Measurements from ENCODE around the gene PLCH2.
"Not testable (repeated sequence)": the region's sequence is repeated elsewhere in the genome, so short reads cannot be mapped to it uniquely, and the experiment has no call there.

Gene PLCH2

DNA sequence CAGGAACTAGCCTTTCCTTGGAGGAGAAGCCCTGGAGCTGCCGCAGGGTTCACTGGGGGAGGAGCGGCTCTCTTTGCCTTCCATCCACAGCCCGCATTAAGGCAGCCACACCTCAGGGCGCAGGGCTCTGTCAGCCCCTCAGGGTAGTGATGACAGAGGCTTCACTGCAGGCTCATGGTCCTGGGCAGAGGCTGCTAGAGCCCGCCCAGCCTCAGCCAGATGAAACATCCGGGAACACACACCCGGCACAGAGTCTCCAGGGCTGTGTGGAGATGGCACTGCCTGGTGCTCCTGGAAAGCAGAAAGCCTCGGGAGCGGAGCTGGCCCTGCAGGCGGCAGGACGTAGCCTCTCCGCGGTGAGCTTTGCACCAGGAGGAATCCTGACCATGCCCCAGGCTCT lies 34.3 kb upstream of the PLCH2 start:
- DNase-seq, result no peak

DNA sequence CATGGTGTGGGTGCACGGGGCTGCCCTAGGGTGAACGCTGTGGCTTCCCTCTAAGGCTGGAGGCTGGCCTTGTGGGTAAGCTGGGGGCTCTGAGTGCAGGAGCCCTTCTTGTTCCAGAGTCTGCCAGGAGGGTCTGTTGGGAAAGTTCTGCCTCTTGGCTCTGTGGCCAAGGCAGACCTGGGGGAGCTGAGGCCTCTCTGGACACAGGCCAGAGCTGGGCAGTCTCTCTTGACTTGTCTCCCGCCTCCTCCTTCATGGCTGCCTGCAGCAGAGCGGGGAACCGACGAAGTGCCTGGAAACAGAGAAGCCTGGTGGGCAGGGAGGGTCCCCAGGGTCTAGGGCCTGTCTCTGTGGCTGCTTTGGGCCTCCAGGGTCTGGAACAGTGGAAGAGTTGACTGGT lies 33.4 kb upstream of the PLCH2 start:
- DNase-seq, result no peak

DNA sequence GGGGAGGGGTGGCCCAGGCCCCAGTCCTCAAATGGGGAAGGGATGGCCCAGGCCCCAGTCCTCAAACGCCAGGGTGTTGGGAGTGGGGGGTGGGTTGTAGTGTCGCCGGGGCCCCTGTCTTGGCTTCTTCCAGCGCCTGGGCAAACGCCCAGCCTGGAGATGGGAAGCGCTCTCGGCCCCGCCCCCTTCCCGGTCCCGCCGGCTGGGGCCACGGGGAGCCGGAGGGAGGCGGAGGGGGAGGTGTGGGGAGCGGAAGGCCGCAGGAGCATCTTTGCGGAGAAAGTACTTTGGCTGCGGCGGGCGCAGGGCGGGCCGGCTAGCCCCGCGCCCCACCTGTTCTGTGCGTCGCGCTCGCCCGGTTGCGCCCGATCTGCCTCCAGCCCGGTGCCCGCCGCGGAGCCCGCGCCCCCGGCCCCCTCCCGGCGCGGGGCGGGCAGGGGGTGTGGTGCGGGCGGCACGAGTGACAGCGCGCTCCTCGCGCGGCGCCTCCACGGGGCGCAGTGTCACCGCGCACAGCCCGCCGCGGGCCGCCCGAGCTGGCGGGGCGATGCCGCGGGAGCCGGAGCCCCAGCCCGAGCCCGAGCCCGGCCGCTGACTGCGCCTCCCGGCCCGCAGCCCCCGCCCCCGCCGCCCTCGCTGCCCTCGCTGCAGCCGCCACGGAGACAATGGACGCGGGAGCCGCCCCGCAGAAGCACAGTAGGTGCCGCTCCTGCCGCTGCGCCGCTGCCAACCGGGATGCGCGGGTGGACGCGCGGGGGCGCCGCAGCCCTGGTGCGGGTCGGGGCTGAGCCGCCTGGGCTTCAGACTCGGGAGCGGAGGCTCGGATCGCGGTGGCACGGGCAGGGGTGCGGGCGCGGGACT lies 32.6 kb upstream of the PLCH2 start:
- DNase-seq, result no peak

DNA sequence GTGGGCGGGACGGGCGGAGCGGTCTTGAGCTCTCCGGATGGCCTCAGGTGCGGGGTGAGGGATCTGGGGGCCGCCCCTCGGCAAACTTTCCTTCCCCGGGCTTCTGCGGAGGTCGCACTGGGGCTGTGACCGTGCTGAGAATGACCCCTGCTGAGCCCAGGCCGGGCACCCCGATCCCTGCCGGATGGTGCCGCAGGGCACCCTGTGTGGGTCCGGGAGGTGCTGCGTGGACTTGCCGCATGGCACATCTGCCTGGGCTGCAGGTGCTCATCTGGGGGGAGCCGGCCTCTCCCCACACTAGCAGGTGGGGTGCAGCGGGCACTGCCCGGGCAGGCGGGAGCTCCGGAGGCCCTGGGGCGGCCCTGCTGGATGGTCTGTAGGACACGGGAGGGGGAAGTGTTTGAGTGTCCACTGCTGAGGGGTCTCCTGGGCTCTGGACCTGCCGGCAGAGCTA lies 31.9 kb upstream of the PLCH2 start:
- DNase-seq, result no peak

DNA sequence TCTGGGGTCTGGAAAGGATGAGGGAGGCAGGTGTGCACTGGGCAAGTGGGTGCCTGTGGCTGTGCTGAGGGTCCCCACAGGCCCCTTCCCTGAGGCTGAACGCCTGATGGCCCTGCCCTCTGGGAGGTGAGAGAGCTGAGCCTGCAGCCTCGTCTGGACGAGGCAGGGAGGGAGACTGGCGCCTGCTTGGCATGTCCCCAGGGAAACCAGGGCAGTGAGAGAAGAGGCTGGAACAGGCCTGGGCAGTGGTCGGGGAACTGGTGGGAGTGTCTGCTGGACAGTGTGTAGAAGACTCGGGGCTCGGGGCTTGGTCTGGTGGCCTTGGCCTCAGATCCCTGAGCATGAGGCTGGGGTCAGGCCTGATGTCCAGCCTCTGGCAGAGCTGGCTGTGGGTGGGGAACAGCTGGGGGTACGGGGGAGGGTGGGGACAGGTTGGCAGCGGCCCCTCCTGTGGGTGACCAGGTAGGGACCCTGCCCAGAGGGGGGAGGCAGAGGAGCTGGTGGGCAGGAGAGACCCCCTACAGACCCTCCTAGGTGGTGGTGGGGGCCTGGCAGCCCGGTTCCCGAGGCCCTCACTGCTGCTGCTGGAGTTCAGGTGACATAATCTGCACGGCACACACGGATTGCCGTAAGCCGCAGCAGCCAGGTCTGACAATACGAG lies 30.8 kb upstream of the PLCH2 start:
- DNase-seq, result no peak

DNA sequence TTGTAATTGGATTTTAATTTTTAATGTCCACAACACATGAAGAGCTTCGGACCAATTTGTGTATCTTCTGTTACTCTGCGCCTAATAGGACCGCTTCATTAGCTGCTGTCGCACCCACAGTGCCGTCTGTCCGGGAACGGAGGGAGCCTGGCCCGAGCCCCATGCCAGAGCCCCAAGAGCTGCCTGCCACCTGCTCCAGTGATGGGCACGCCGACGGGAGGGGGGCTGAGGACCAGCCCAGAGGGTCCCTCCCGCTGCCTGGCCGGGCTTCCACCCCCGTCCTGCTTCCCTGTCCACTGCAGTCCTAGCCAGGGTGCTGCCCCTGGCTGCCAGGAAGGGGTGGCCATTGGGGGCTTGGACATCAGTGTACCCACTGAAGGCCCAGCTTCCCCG lies 30.3 kb upstream of the PLCH2 start:
- no peak for DNase-seq

DNA sequence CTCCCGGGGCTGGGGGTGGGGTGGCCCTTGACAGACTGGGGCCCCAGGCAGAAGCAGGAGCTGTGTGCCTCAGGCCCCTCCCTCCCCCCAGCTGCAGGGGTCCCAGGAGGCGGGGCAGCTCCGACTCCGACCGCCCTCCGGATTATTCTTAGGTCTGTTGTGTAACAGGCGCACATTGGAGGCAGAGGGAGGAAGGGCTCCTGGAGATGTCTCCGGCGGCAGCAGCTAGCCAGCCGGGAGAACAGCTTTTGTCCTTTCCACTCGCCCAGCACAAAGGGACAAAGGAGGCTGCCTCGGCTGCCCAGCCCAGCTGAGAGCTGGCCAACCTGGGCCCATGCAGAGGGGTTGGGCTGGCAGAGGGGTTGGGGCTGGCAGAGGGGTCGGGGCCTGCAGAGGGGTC lies 29.7 kb upstream of the PLCH2 start:
- DNase-seq, result no peak

DNA sequence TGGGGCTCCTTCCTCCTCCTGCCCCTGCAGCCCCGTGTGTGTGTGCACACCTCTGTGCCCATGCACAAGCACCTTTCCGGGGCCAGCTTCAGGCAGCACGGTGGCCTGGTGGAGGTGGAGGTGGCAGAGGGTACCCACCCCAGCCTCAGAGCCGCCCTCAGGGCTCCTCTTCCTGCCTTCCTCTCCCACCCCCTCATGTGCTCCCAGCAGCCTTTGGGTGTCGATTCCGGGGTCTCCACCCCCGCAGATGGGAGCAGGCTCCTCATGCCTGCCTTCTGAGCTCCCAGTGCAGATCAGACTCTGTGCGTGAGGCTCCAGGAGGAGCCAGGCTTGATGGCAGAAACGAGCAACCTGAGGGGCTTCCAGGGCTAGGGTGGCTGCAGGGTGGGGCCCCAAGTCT lies 29.2 kb upstream of the PLCH2 start:
- DNase-seq, result no peak

DNA sequence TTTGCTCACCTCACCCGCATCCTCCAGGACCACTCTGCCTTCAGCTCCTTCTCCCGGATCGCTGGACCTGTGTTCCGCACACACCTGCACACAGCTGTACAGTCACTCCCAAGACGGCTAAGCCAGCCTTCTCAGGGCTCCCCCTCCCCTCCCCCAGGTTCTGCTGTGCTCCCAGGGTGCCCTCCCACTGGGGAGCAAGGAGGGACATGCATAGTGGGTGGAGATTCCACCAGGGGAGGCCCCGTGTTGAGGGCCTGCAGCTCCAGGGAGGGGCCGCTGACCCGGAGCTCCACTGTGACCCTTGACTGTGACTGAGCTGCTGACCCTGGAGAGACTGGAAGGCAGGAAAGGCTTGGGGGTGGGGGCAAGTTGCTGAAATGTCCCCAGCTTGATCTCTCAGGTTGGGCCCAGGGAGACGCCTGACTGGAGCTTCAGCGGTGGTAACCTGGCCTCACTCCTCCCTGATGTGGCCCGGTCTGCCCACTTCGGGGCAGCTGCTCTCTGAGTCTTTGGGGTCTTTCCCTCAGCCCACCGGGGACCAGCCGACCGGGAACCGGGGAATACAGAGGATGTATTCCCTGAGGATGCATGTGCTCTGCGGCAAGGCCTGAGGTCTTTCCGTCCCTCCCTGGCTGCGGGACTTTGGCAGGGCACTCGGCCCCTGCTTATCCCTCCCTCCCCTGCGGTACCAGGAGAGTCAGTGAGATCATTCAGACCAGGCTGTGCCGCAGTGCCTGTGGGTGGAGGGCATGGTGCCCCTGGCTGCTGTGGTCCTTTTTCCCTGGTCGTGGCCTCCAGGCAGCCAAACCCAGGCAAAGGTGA lies 28.6 kb upstream of the PLCH2 start:
- no peak for DNase-seq

DNA sequence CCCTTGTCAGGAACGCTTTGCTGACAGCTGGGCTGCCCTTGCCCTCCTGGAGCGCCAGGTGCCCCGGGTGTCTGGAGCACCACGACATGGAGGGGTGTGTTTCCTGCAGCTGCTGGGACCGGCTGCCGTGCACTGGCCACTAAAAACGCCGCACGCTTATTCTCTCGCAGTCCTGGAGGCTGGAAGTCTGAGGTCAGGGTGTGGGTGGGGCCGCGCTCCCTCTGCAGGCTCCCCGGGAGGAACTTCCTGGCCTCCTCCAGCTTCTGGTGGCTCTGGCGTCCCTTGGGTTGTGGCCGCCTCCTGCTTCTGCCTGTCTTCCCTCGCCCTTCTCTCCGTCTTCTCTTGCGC lies 28.0 kb upstream of the PLCH2 start:
- peak; percentile 14 for DNase-seq

DNA sequence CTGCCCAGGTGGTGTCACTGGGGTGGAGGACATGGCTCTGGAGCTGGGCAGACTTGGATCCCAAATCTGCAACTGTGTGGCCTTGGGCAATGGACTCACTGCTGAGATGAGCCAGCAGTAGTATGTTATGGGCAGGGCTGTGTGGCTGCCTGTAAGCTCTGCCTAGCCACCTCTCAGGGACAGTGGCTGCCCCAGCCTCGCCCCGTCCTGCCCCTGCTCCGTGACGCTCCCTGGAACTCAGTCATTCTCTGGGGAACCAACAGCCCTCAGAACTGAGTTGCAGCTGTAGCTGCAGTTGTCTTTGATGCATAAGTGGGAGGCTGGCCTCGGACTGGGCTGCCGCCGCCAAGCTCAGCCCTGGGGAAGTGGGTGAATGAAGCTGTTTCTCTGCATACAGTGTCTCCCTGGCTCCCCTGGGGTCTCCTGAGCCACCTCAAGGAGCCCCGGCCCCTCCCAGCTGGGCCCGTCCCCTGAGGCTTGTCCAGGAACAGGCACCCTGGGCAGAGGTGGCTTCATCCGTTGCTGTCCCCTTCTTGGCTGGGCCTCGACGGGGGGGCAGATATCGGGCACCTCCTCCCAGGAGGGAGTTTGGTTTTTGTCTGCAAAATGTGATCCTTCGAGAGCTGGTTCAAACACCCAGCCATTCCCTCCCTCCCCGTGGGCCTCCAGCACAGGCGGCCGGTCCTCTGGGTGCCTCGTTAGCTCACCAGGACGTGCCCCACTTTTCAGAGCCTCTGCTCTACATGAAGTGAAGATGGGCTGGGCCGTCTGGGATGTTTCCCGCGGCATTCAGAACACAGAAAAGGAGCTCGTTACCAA lies 26.2 kb upstream of the PLCH2 start:
- no peak for DNase-seq

DNA sequence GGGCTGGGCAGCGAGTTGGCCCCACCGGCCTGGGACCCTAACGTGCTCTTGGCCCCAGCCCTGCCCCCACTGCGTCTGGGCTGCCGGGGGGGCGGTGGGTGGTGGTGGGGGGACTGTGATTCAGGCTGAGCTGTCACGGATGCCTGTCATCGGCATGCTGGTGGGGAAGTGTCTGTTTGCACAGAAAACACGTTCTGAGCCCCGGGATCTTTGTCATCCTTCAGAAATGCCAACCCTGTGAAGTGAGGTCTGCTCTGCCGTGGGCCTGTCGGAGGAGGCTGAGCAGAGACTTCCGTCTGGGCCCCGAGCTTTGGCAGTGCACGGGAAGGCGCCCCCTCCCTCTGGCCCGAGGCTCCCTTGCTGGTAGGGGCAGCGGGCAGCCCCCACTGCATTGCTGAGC lies 24.3 kb upstream of the PLCH2 start:
- DNase-seq, result no peak

DNA sequence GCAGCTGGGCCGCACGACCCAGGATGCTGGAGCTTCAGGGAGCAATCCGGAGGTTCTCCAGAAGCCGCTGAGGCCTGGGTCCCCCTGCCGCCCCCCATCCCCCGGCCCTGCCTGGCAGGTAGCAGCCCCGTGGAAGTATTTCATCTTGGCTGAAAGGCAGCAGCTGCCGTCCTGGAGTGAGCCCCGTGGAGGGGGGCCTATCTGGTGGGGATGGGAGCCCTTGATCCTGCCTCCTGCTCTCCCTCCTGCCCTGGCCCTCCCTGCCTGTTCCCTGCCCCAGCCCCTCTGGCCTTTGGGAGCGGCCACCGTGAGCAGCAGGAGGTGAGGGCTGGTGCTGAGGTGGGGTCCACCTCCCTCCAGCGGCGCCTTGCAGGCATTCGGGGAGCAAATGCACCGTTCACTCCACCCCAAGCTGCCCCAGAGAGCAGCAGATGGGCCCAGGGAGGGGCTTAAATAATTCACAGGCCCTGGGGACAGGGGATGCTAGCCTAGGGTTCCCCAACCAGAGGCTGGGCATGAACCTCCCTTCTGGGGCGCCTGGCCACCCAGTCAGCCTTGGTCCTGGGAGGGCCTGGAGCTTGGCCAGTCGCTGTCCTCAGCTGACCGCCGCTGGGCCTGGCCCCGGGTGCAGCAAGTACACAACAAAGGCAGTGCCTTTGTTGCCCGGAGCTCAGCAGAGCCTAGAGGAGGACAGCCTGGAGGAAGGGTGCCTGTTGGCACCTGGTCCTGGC lies 23.7 kb upstream of the PLCH2 start:
- DNase-seq, result no peak

DNA sequence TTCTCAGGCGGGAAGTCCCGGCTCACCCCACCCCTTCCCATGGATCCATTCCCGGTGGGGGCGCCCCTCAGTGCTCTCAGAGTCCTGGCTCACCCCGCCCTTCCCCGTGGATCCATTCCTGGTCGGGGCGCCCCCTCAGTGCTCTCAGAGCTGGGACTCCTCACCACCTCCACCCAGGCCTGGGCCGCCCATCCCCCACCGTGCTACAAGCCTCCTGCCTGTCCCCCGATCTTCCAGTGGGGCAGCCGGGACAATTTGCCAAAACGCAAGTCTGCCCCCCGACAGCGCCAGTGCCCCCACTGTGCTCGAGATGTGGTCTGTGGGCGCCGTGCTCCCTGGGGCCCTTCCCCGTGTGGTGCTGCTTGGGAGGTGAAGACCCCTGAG lies 23.2 kb upstream of the PLCH2 start:
- DNase-seq, result no peak

DNA sequence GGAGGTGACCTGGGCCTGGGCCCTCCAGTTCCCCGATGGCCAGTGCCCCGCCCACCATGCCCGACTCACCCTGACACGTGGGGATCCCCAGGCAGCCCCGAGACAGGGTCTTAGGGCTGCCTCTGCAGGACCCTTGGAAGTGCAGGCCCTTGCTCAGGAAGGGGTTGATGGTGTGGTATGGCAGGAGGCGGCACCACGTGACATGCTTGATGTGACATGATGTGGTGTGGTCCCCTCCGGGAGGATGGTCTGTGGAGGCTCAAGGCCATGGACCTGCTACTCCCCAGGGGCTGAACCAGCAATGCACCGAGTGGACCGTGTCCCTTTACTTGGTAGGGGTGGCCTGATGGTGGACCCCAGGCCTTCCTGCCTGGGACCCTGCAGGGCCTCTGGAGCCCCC lies 21.9 kb upstream of the PLCH2 start:
- DNase-seq, result no peak

DNA sequence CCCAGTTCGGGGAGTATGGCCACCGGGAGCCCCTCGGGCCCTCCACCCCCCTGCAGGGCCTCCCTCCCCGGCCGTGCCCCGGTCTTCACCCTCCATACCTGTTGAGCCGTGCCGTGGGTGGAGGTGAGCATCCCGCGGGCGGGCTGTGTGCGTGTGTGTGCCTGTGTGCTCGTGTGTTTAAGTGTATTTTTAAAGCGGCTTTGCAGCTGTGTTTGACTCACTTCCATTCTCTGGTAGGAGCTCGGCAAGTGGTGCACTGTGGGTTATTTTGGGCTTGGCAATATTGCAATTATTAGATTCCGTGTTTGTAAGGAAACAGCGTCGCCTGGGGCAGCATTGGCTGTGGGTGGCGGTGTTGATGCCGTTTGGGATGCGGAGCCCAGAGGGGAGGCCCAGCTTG lies 20.3 kb upstream of the PLCH2 start:
- DNase-seq, result peak; percentile 16

DNA sequence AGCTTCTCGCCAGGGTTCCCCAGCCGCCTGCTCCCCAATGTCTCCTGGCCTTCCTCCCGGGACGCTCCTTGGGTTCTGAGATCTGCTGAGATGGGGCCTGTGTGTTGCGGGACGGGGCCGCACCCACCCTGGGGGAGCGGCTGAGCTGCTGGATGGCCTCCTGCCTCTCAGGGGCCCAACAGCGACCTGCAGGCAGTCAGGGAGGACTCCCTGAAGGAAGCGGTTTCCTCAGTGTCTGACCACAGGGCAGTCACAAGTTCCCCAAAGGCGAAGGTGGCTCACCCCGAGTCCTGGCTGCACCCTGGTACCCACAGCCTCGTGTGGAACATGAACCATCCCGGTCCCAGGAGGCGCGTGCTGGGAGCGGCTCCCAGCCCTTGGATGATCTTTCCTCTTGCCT lies 18.6 kb upstream of the PLCH2 start:
- peak; percentile 0 for DNase-seq

DNA sequence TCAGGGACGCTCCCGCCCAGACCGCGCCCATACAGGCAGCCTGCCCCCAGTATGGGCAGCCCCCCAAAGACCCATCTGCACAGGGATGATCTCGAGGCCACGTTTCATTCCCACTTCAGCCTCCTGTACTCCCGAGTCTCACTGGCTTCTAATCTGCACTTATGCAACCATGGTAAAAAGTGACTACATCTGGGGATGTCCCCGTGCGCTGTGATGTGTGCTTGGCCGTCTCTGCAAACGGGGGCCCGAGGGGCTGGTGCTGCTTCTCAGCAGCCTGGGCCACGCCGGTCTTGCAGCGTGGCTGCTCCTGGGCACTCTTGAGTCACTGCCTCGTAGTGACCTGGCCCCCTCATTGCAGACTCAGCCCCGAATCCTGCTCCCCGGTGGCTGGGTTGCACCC lies 17.4 kb upstream of the PLCH2 start:
- DNase-seq, result no peak

DNA sequence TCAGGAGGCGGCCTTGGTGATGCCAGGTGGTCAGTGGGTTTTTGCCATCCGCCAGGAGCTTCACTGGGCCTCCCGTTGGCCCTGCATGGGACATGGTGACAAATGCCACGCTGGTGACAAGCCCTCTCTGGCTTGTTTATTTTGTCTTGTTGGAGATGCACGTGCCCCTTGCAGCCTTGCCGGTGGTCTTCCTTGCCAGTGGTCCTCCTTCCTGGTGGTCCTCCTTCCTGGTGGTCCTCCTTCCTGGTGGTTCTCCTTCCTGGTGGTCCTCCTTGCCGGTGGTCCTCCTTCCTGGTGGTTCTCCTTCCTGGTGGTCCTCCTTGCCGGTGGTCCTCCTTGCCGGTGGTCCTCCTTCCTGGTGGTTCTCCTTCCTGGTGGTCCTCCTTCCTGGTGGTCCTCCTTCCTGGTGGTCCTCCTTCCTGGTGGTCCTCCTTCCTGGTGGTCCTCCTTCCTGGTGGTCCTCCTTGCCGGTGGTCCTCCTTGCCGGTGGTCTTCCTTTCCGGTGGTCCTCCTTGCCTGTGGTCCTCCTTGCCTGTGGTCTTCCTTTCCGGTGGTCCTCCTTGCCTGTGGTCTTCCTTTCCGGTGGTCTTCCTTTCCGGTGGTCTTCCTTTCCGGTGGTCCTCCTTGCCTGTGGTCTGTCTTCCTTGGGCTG lies 16.9 kb upstream of the PLCH2 start:
- DNase-seq, result not testable (repeated sequence)

DNA sequence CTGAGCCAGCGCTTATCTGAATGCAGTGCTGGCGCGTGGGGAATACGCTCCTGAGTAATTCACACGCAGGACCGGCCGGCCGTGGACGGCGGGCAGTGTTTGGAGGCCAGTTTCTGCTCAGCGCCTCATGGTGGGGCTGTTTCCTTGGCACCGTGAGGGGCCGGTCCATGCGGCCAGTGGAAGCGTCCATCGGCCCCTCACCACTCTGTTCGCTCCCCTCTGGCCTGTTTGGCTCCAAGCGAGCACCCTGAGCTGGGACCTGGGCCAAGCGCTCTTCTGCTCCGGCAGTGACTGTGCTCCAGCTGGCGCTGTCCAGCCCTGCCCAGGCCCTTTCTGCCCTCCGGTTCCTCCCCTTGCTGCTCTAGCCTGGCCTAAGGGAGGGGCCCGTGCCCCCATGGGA lies 16.3 kb upstream of the PLCH2 start:
- DNase-seq, result no peak

DNA sequence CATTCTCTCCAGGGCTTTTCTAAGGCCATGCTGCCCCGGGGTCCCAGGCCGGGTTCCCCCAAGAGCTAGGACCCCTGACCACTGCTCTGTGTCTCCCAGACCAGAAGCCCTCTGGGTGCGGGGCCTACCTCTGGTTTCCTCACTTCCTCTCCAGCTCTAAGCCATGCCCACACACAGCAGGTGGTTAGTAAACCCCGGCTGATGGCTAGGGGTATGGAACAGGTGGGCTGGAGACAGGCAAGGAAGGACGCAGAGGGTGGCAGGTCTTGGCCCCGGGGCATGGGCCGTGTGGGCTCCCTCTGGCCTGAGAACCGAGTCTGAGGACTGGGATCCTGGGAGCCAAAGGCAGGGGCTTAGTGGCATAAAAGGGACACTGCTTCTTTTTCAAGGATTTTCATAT lies 15.9 kb upstream of the PLCH2 start:
- DNase-seq, result no peak

All from MV-4-11 (cell line).